ENCODE measurements around the gene ARMC7. TPM values are rescaled to one million over a fixed set of nuclear protein-coding genes. Genes with fewer than 3 reads are reported as not detected.

Gene ARMC7
- total and polyA plus RNA-seq, 10 of the 15 experiments (the other 5 are each of a cell fraction or from before 2014, with no cell fraction given) = 1.5 to 19.8 (median 6.3) TPM

DNA sequence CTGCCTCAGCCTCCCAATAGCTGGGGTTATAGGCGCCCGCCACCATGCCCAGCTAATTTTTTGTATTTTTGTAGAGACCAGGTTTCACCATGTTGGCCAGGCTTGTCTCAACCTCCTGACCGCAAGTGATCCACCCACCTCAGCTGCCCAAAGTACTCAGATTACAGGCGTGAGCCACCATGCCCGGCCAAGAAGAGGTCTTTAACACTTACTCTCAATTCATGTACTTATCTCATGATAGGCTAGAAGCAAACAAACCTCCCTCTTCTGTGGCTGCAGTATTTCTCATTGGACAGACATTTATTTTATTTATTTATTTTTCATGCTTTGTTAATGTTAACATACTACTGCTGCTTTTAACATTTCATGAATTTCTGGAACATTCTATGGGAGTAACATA, 28.8 kb downstream of the ARMC7 start:
- BruUV-seq (replicated peaks) = no TSS peak
- no peaks in the 10 kb centered on the region for H3K9me3 ChIP-seq (replicated peaks; ENCODE audit: control insufficient read depth, insufficient read depth, low read length)
- H3K9ac ChIP-seq (ENCODE audit: control insufficient read depth, insufficient read depth, low read length) = no peak overlapping the region
- H3K79me2 ChIP-seq (ENCODE audit: control insufficient read depth, insufficient read depth, low read length) = no peaks in the 10 kb centered on the region; the same call in 1 of the 2 replicates
- ChIA-PET SMC1A (ENCODE audit: uncharacterized antibody, unreplicated experiment) (interaction anchor here (2.1 kb wide), 1 partner anchor 24 kb away, joined by 5 read pairs; no protein-coding TSS in a partner anchor), RAD21 (ENCODE audit: unreplicated experiment) (interaction anchor here (0.6 kb wide), 3 partner anchors 65 to 539 kb away, joined by 3 to 4 read pairs (median 3); no protein-coding TSS in a partner anchor), CTCF (interaction anchor here (1.6 kb wide), 1 partner anchor 24 kb away, joined by 5 read pairs; no protein-coding TSS in a partner anchor), POLR2A (interaction anchor here (1.2 kb wide), 1 partner anchor 10 kb away, joined by 3 read pairs; no protein-coding TSS in a partner anchor)
- no peaks in the 10 kb centered on the region for H3K27me3 ChIP-seq (replicated peaks in 1 of 2; ENCODE audit: control insufficient read depth in 2 of 2, insufficient read depth in 2 of 2, low read length in 1 of 2)
- TF ChIP-seq, protein P1, sequence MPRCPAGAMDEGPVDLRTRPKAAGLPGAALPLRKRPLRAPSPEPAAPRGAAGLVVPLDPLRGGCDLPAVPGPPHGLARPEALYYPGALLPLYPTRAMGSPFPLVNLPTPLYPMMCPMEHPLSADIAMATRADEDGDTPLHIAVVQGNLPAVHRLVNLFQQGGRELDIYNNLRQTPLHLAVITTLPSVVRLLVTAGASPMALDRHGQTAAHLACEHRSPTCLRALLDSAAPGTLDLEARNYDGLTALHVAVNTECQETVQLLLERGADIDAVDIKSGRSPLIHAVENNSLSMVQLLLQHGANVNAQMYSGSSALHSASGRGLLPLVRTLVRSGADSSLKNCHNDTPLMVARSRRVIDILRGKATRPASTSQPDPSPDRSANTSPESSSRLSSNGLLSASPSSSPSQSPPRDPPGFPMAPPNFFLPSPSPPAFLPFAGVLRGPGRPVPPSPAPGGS (IDR thresholded peaks at IDR 0.05; ENCODE audit: borderline replicate concordance, insufficient read depth, low read depth, low read length, poor library complexity, severe bottlenecking) = no peak
- TF ChIP-seq EZH2 (IDR thresholded peaks at IDR 0.05; ENCODE audit: borderline replicate concordance, control insufficient read depth, low read depth, low read length) = no peak
- no peak for TF ChIP-seq MEF2B (IDR thresholded peaks at IDR 0.05; ENCODE audit: partially characterized antibody, poor library complexity, severe bottlenecking)
- TF ChIP-seq HDAC2 (IDR thresholded peaks at IDR 0.05) = no peak
- TF ChIP-seq, protein P2, sequence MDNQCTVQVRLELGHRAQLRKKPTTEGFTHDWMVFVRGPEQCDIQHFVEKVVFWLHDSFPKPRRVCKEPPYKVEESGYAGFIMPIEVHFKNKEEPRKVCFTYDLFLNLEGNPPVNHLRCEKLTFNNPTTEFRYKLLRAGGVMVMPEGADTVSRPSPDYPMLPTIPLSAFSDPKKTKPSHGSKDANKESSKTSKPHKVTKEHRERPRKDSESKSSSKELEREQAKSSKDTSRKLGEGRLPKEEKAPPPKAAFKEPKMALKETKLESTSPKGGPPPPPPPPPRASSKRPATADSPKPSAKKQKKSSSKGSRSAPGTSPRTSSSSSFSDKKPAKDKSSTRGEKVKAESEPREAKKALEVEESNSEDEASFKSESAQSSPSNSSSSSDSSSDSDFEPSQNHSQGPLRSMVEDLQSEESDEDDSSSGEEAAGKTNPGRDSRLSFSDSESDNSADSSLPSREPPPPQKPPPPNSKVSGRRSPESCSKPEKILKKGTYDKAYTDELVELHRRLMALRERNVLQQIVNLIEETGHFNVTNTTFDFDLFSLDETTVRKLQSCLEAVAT (IDR thresholded peaks at IDR 0.05) = no peak
- TF ChIP-seq NRF1 (conservative IDR thresholded peaks at IDR 0.05; ENCODE audit: low read depth, low read length) = no peak
- TF ChIP-seq, protein P3, sequence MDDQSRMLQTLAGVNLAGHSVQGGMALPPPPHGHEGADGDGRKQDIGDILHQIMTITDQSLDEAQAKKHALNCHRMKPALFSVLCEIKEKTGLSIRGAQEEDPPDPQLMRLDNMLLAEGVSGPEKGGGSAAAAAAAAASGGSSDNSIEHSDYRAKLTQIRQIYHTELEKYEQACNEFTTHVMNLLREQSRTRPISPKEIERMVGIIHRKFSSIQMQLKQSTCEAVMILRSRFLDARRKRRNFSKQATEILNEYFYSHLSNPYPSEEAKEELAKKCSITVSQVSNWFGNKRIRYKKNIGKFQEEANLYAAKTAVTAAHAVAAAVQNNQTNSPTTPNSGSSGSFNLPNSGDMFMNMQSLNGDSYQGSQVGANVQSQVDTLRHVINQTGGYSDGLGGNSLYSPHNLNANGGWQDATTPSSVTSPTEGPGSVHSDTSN (IDR thresholded peaks at IDR 0.05; ENCODE audit: insufficient replicate concordance, low read depth, low read length) = no peak
- TF ChIP-seq, protein P4, sequence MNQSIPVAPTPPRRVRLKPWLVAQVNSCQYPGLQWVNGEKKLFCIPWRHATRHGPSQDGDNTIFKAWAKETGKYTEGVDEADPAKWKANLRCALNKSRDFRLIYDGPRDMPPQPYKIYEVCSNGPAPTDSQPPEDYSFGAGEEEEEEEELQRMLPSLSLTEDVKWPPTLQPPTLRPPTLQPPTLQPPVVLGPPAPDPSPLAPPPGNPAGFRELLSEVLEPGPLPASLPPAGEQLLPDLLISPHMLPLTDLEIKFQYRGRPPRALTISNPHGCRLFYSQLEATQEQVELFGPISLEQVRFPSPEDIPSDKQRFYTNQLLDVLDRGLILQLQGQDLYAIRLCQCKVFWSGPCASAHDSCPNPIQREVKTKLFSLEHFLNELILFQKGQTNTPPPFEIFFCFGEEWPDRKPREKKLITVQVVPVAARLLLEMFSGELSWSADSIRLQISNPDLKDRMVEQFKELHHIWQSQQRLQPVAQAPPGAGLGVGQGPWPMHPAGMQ (IDR thresholded peaks at IDR 0.05; ENCODE audit: borderline replicate concordance) = no peak
- TF ChIP-seq, protein P5, sequence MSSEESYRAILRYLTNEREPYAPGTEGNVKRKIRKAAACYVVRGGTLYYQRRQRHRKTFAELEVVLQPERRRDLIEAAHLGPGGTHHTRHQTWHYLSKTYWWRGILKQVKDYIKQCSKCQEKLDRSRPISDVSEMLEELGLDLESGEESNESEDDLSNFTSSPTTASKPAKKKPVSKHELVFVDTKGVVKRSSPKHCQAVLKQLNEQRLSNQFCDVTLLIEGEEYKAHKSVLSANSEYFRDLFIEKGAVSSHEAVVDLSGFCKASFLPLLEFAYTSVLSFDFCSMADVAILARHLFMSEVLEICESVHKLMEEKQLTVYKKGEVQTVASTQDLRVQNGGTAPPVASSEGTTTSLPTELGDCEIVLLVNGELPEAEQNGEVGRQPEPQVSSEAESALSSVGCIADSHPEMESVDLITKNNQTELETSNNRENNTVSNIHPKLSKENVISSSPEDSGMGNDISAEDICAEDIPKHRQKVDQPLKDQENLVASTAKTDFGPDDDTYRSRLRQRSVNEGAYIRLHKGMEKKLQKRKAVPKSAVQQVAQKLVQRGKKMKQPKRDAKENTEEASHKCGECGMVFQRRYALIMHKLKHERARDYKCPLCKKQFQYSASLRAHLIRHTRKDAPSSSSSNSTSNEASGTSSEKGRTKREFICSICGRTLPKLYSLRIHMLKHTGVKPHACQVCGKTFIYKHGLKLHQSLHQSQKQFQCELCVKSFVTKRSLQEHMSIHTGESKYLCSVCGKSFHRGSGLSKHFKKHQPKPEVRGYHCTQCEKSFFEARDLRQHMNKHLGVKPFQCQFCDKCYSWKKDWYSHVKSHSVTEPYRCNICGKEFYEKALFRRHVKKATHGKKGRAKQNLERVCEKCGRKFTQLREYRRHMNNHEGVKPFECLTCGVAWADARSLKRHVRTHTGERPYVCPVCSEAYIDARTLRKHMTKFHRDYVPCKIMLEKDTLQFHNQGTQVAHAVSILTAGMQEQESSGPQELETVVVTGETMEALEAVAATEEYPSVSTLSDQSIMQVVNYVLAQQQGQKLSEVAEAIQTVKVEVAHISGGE (CRISPR knock-in tag; IDR thresholded peaks at IDR 0.05) = no peak
- no peak for TF ChIP-seq FOS (IDR thresholded peaks at IDR 0.05; ENCODE audit: borderline replicate concordance, extremely low read depth, insufficient read length)
- no peak for TF ChIP-seq YY1 (IDR thresholded peaks at IDR 0.05; ENCODE audit: low read depth, low read length)
- no peak for TF ChIP-seq ZZZ3 (IDR thresholded peaks at IDR 0.05; ENCODE audit: control insufficient read depth, insufficient read length, low read depth)
- no peak for DNase-seq (ENCODE audit: low read depth, low spot score)
- no peak for FAIRE-seq
- peaks cover 3 to 16% of the 10 kb centered on the region in 2 experiments for H3K36me3 ChIP-seq (ENCODE audit: control insufficient read depth in 2 of 2, insufficient read depth in 2 of 2, low read length in 1 of 2)
- in situ Hi-C loops (cut with MboI) (no loop called here), intact Hi-C loops (cut with micrococcal nuclease; ENCODE audit: unreplicated experiment) (no loop called here)
- H3K4me1 ChIP-seq (ENCODE audit: control insufficient read depth, insufficient read depth, low read length) = peaks cover 9% of the 10 kb centered on the region; the same call in 1 of the 2 replicates
- 100% methylated on average over 5 of the region's 5 CpGs for WGBS (ENCODE audit: insufficient coverage, insufficient replicate concordance, low lambda C conversion rate, missing lambda C conversion rate)
- H3K27ac ChIP-seq (ENCODE audit: control insufficient read depth, insufficient read depth) = no peak overlapping the region
- no peak overlapping the region for H2AFZ ChIP-seq (ENCODE audit: control insufficient read depth, low read depth, low read length)
- ATAC-seq = no peak
- H4K20me1 ChIP-seq (ENCODE audit: control insufficient read depth, insufficient read depth) = no peaks in the 10 kb centered on the region
- no peak overlapping the region for H3K4me2 ChIP-seq (ENCODE audit: control insufficient read depth, insufficient read depth)
- no peak overlapping the region for H3K4me3 ChIP-seq

All from GM12878 (cell line).